HG02973 (cell line): Measurements from ENCODE around the gene IL1B.

Source experiments
- ATAC-seq: cut with Tn5 transposase; IDR thresholded peaks from one replicate; pipeline ENCODE4 v1.9.1; 2021; ENCODE audit warnings: moderate library complexity; ENCODE audit not compliant: unreplicated experiment

IL1B gene

GRCh38 chr2:112787294-112787693 lies 49.3 kb downstream of the IL1B start:
- no peak for ATAC-seq

- no peak for ATAC-seq
Measured at GRCh38 chr2:112784199-112785189, 52.1 kb downstream of the IL1B start, which contains the start of gene IL1A. TSS of gene IL1A (minus strand) at chr2:112784493. CDS start at chr2:112783770, 723 bp downstream.

- no peak for ATAC-seq
Measured at GRCh38 chr2:112783187-112783714, 53.3 kb downstream of the IL1B start.

GRCh38 chr2:112782234-112782799 lies 54.3 kb downstream of the IL1B start:
- ATAC-seq = peak; percentile 81
